ENCODE measurements around the gene FAM168A. TPM values are rescaled to one million over a fixed set of nuclear protein-coding genes. Genes with fewer than 3 reads are reported as not detected.
"Not testable (repeated sequence)": the region's sequence is repeated elsewhere in the genome, so short reads cannot be mapped to it uniquely, and the experiment has no call there.

The FAM168A gene
- total RNA-seq, 1 donor = 18.0 TPM

GRCh38 chr11:73436859-73437258, 161.1 kb downstream of the FAM168A start:
- not testable (repeated sequence) for DNase-seq (ENCODE audit: low read depth in 2 of 3, low spot score in 2 of 3)

GRCh38 chr11:73431396-73431795, 166.5 kb downstream of the FAM168A start:
- no peak for DNase-seq (ENCODE audit: low read depth in 2 of 3, low spot score in 2 of 3)

- DNase-seq (ENCODE audit: low read depth in 2 of 3, low spot score in 2 of 3) = no peak
Measured at GRCh38 chr11:73430326-73430725, 167.6 kb downstream of the FAM168A start.

GRCh38 chr11:73429121-73429750, 168.7 kb downstream of the FAM168A start:
- no peak for DNase-seq (ENCODE audit: low read depth in 2 of 3, low spot score in 2 of 3)

- no peak for DNase-seq (ENCODE audit: low read depth in 2 of 3, low spot score in 2 of 3)
Measured at GRCh38 chr11:73428699-73429098, 169.2 kb downstream of the FAM168A start.

GRCh38 chr11:73428227-73428626, 169.7 kb downstream of the FAM168A start:
- DNase-seq (ENCODE audit: low read depth in 2 of 3, low spot score in 2 of 3) = no peak

GRCh38 chr11:73426219-73426850, 171.6 kb downstream of the FAM168A start:
- DNase-seq (ENCODE audit: low read depth in 2 of 3, low spot score in 2 of 3) = no peak

GRCh38 chr11:73425108-73425507, 172.8 kb downstream of the FAM168A start:
- no peak for DNase-seq (ENCODE audit: low read depth in 2 of 3, low spot score in 2 of 3)

GRCh38 chr11:73423506-73423905, 174.4 kb downstream of the FAM168A start:
- DNase-seq (ENCODE audit: low read depth in 2 of 3, low spot score in 2 of 3) = no peak

GRCh38 chr11:73422886-73423285, 175.0 kb downstream of the FAM168A start:
- no peak for DNase-seq (ENCODE audit: low read depth in 2 of 3, low spot score in 2 of 3)

GRCh38 chr11:73420136-73420535, 177.8 kb downstream of the FAM168A start:
- no peak for DNase-seq (ENCODE audit: low read depth in 2 of 3, low spot score in 2 of 3)

- DNase-seq (ENCODE audit: low read depth in 2 of 3, low spot score in 2 of 3) = no peak
Measured at GRCh38 chr11:73416786-73417185, 181.1 kb downstream of the FAM168A start.

- no peak for DNase-seq (ENCODE audit: low read depth in 2 of 3, low spot score in 2 of 3)
Measured at GRCh38 chr11:73415854-73416615, 181.9 kb downstream of the FAM168A start.

- DNase-seq (ENCODE audit: low read depth in 2 of 3, low spot score in 2 of 3) = peak in 1 of 3 donors; percentile 21
Measured at GRCh38 chr11:73414977-73415651, 182.8 kb downstream of the FAM168A start.

GRCh38 chr11:73413256-73413655, 184.7 kb downstream of the FAM168A start:
- no peak for DNase-seq (ENCODE audit: low read depth in 2 of 3, low spot score in 2 of 3)

- no peak for DNase-seq (ENCODE audit: low read depth in 2 of 3, low spot score in 2 of 3)
Measured at GRCh38 chr11:73412308-73412707, 185.6 kb downstream of the FAM168A start.

GRCh38 chr11:73411031-73411430, 186.9 kb downstream of the FAM168A start:
- DNase-seq (ENCODE audit: low read depth in 2 of 3, low spot score in 2 of 3) = no peak

- no peak for DNase-seq (ENCODE audit: low read depth in 2 of 3, low spot score in 2 of 3)
Measured at GRCh38 chr11:73410627-73411026, 187.3 kb downstream of the FAM168A start.

- no peak for DNase-seq (ENCODE audit: low read depth in 2 of 3, low spot score in 2 of 3)
Measured at GRCh38 chr11:73409431-73409830, 188.5 kb downstream of the FAM168A start.

GRCh38 chr11:73406619-73407018, 191.3 kb downstream of the FAM168A start:
- no peak for DNase-seq (ENCODE audit: low read depth in 2 of 3, low spot score in 2 of 3)

- DNase-seq (ENCODE audit: low read depth in 2 of 3, low spot score in 2 of 3) = no peak
Measured at GRCh38 chr11:73406131-73406530, 191.8 kb downstream of the FAM168A start.
